ENCODE measurements around the gene PHF23. TPM values are rescaled to one million over a fixed set of nuclear protein-coding genes. Genes with fewer than 3 reads are reported as not detected.

Gene PHF23
- total RNA-seq: 10 to 100 TPM; 65.7 to 80.9 TPM

DNA sequence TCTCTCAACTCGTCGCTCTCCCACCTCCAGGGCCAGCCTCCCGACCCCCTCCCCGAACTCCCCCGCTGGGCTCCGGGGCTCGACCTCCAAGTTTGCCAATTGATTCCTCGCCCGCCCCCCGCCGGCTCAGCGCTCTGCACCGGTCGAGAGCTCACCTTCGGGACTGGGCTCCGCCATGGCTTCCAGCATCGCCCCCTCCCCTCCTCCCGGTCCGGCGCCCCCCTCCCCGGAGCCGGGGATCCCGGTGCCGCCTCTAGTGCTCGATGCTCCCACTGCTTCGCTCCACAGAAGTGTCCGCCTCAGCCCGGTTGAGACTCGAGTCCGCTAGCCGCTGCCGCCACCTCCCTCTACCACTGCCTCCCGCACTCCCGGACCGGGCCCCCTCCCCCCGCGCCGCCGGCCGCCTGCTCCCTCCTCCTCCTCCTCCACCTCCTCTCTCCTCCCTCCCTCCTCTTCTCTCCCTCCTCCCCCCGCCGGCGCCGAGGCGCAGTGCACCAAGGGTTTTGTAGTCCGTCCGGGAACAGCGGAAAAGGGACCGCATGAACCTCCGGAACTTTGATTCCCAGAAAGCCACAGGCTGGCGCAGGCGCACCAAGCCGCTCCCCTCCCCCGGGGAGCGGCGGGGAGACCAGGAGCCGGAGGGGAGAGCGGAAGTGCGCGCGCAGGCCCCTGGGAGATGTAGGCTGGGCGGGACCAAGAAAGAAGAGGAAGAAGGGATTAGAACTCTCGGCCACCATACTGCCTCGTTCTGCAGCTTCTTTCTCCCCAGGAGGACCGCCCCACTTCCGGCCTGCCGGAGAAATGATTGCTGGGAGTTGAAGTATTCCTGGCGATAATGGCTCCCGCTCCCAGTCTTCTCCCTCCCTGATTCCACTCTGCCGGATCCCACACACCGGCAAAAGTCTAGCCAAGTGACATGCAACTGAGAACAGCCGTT, at the start of gene PHF23:
PHF23 (minus strand) TSS at position 367 of the 937 bp plus-strand sequence; CDS start at position 189, 178 bp downstream.

DNA sequence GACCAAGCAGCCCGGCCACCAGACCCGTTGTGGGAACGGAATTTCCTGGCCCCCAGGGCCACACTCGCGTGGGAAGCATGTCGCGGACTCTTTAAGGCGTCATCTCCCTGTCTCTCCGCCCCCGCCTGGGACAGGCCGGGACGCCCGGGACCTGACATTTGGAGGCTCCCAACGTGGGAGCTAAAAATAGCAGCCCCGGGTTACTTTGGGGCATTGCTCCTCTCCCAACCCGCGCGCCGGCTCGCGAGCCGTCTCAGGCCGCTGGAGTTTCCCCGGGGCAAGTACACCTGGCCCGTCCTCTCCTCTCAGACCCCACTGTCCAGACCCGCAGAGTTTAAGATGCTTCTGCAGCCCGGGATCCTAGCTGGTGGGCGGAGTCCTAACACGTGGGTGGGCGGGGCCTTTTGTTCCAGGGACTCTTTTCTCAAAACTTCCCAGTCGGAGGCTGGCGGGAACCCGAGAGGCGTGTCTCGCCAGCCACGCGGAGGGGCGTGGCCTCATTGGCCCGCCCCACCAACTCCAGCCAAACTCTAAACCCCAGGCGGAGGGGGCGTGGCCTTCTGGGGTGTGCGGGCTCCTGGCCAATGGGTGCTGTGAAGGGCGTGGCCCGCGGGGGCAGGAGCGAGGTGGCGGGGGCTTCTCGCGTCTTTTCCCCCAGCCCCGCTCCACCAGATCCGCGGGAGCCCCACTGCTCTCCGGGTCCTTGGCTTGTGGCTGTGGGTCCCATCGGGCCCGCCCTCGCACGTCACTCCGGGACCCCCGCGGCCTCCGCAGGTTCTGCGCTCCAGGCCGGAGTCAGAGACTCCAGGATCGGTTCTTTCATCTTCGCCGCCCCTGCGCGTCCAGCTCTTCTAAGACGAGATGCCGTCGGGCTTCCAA, 42.1 kb upstream of the PHF23 start, which contains the start of gene SLC2A4:
SLC2A4 (plus strand) TSS at position 645 of the 879 bp plus-strand sequence; CDS start at position 862, 217 bp downstream.

DNA sequence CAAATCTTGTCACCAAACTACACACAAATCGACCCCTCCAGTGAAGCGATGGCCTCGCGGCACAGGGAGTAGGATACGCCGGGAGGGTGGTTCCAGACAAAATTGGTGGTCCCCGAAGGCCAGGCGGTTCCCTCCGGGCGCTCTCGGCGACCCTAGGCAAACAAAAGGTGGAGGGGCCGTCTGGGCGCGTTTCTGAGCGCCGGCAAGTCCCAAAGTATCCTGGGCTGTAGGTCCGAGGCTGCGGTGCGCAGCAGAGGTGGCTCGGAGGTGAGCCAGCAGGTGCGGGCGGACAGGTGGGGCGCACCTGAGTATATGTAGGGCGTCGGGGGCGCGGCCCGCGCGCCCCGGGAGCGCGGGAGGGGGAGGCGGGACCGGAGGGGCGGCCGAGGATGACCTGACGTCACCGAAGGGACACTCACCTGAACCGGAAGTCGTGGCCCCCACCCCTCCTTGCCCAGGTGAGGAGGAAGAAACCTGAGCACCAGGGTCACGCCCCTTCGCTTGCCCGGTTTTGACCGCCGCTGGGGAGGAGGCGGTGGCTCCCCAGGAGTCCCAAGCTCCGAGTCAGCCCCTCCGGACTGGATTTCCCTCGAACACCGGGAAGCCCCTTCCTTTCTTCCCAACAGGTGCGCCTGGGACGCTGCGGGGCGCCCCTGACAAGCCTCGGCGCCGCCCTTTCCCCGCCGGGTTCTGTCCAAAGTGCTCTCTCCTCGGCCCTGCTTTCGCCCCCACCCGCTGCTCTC, 23.1 kb upstream of the PHF23 start, which contains the start of gene CLDN7:
CLDN7 (minus strand) TSS at position 287 of the 743 bp plus-strand sequence. CDS start 435 bp downstream, outside the sequence.

DNA sequence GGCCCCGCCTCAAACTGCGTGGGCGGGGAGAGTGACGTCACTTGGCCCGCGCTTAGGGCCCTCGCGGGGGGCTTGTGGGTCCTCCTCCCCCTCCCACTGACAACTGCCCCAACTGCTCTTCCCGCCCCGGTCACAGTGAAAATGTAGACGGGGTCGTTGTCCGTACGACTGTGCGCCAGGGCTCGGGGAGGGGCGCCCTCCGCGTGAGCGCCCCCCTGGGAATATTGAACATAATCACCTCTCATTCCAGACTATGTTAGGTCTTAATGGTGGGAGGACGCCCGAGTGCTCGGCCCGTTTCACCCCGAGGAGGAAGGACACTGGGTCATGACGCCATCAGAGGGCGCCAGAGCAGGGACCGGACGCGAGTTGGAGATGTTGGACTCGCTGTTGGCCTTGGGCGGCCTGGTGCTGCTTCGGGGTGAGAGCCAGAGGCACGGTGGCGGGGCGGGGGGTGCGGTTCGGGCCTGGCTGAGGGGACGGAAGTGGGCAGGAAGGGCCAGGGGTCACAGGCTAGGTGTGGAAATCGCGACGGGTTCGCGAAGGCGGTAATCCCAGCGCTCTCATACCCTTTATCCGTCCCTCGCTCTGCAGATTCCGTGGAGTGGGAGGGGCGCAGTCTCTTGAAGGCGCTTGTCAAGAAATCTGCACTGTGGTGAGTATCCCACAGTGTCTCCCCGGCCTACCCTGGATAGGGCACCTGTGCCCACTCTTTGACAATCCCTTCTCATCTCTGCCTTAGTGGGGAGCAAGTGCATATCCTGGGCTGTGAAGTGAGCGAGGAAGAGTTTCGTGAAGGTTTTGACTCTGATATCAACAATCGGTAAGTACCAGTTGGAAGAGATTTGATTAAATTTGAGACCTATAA, 13.2 kb upstream of the PHF23 start, which contains the start of gene ELP5:
ELP5 (plus strand) TSS at position 40 of the 868 bp plus-strand sequence; CDS start at position 376, 336 bp downstream.

DNA sequence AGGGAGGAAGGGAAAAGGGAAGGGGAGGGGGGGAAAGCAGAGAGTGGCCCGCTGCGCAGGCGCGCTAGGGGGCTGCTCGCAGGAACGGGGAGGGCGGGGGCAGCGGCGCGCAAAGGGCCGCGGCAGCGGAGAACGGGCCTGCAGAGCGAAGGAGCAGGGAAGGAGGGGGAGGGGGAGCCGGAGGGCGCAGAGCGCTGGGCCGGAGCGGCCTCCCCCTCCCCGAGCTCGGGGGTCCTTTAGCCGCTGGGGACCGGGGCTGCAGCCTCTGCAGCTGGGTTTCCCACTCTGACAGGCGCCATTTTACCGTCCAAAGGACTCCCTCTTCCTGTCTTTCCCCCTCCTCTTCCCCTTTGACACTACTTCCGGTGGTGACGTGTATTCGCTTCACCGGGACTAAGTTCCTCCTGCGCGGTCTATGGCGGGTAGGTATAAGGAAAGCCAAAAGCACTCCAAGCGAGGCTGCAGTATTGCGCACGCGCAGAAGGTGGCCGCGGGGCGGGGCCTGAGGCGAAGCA, 12.5 kb upstream of the PHF23 start, which contains the start of gene CTDNEP1:
CTDNEP1 (minus strand) TSS at position 74 of the 515 bp plus-strand sequence. CDS start 438 bp downstream, outside the sequence.

DNA sequence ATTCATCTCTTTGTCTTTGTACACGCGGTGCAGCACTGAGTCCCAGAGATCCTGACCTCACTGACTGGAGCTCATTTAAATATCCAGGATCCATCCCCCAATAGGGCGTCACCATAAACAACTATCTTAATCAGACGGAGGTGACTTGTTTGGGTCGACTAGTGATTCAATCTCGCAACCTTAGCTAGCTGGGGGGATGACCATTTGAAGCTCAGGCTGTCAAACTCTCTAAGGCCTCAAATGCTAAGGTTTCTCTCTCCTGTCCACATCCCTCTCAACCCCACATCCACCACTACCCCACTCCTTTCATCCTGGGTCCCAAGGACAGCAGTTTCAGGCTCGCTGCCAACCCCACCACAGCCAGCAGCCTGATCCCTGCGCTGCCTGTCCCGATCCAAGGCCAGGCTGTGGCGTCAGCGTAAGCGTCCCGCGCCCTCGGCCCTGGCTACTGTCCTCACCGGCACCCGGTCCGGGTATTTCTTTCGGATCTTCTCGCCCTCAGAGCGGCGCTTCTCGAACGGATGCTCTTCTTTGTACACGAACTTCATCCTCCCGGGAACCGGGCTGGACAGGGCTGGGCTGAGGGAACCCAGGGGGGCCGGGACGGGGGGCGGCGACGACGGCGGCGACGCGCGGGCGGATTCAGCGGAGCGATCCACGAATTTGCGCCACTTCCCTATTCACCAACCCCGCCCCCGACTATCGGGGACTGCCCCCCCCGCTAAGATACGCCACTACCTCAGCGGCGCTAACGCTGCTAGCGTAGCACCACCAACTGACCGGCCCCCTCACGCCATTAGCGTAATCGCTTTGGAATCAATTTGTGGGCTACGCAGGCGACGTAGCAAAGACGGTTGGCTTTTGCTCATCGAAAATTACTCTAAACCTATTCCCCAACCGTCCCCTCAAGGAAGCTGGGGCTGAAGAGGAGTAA, 2.8 kb upstream of the PHF23 start, which contains the start of gene GABARAP:
GABARAP (minus strand) TSS at position 667 of the 934 bp plus-strand sequence; CDS start at position 548, 119 bp downstream.

DNA sequence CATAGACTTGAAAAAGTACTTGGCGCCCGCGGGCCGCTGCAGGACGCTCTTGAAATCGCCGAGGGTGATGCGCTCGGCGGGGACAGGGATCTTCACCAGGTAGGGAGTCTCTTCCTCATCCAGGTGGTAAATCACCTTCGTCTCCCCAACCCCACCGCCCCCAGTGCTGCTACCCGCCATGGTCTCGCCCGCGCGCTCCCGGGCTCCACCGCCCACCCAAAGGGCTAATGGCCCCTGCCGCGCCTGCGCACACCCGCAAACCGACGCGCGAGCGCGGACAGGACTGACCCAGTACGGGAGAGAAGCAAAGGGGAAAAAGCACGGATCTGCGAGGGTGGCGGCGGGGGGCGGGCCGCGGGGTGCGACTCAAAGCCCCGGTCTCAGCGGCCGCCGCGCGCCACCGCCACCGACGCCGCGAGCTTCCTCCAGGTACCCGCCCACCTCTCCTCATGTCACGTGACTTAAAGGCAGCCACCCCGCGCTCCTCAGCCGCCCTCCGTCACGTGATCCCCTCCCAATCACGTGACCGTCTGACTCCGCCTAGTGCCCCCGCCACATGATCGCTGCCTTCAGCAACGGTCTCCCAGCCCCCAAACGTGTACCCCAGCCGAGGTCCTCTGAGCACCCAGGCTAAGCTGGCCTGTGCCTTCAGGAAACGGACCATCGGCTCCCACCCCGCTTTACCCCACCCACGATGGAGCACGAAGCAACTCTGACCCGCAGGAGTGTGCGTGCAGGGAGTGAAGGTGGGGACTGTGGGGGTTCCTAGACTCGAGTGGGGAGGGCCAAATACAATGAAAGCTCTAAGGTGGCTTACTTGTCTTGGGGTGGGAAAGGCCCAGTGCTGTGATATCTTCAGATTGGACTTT, 4.9 kb downstream of the PHF23 start, which contains the start of gene DVL2:
DVL2 (minus strand) TSS at position 435 of the 869 bp plus-strand sequence; CDS start at position 180, 255 bp downstream.

DNA sequence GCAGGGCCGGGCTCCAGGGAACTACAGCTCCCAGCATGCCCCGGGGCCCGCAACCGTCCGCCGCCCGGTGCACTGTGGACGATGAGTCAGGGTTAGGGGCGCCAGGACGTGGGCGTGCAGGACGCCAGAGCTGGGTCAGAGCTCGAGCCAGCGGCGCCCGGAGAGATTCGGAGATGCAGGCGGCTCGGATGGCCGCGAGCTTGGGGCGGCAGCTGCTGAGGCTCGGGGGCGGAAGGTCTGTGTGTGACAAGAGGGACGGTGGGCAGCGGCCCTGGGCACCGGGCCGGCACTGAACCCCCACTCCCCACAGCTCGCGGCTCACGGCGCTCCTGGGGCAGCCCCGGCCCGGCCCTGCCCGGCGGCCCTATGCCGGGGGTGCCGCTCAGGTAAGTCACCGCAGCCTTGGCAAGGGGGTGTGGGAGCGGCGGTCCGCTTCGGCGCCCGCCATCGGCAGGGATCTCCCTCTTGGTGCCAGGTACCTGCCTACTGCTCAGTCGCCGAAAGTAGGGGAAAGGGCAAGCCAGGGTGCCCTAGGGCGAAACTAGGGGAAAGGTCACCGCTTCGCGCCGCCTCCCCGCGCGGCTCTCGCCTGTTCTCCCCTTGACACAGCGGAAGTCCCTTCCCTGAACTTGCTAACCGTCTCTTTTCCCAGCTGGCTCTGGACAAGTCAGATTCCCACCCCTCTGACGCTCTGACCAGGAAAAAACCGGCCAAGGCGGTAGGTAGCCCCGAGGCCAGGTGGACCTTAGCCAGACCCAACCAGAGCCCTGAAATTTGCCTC, 19.3 kb downstream of the PHF23 start, which contains the start of the genes ACADVL and DLG4:
ACADVL (plus strand) TSS at position 127 of the 781 bp plus-strand sequence; CDS start at position 174, 47 bp downstream.
DLG4 (minus strand) TSS at position 25 of the 781 bp plus-strand sequence.

Small RNA genes within 50 kb of the gene (small RNA-seq; reads per million reads assigned to genes)
- gene AC120057.4 (0 reads per million in 2 donors), gene MIR324 (716 to 1,035 reads per million in 2 donors), gene RF00019 (0 reads per million in 2 donors)

Other genes starting within 250 kb of the PHF23 start
- gene ALOX12, start 243.4 kb downstream of the PHF23 start, total RNA-seq: not detected
- gene RNASEK, start 226.8 kb downstream of the PHF23 start, total RNA-seq: 10 to 100 TPM; 87.2 to 90.5 TPM
- not detected for gene BCL6B, start 216.4 kb downstream of the PHF23 start, total RNA-seq
- gene SLC16A13, start 203.4 kb downstream of the PHF23 start, total RNA-seq: 1 to 10 TPM in 1 of 2 donors, under 1 TPM in 1; 1.00 to 1.4 TPM
- under 1 TPM in 1 of 2 donors, not detected in 1; under 0.01 TPM for gene SLC16A11, start 195.4 kb downstream of the PHF23 start, total RNA-seq
- not detected for gene CLEC10A, start 159.2 kb downstream of the PHF23 start, total RNA-seq
- not detected for gene ASGR2, start 124.6 kb downstream of the PHF23 start, total RNA-seq
- gene ASGR1, start 60.1 kb downstream of the PHF23 start, total RNA-seq: under 1 TPM; 0.33 to 0.34 TPM
- 1 to 10 TPM; 6.2 to 9.7 TPM for gene DLG4, start 19.6 kb downstream of the PHF23 start, total RNA-seq
- gene ACADVL, start 19.5 kb downstream of the PHF23 start, total RNA-seq: 100 to 1,000 TPM in 1 of 2 donors, 10 to 100 TPM in 1; 86.6 to 149 TPM
- 100 to 1,000 TPM in 1 of 2 donors, 10 to 100 TPM in 1; 98.6 to 107 TPM for gene DVL2, start 4.9 kb downstream of the PHF23 start, total RNA-seq
- 100 to 1,000 TPM; 165 to 225 TPM for gene GABARAP, start 3.0 kb upstream of the PHF23 start, total RNA-seq
- gene CTDNEP1, start 12.3 kb upstream of the PHF23 start, total RNA-seq: 10 to 100 TPM; 18.6 to 30.3 TPM
- gene ELP5, start 12.8 kb upstream of the PHF23 start, total RNA-seq: 10 to 100 TPM; 33.7 to 47.3 TPM
- under 1 TPM; 0.69 to 1.00 TPM for gene CLDN7, start 23.0 kb upstream of the PHF23 start, total RNA-seq
- gene SLC2A4, start 42.3 kb upstream of the PHF23 start, total RNA-seq: under 1 TPM; under 0.01 to 0.34 TPM
- under 1 TPM in 1 of 2 donors, not detected in 1; 0.67 TPM for gene YBX2, start 55.2 kb upstream of the PHF23 start, total RNA-seq
- gene EIF5A, start 68.2 kb upstream of the PHF23 start, total RNA-seq: 100 to 1,000 TPM; 830 to 988 TPM
- 10 to 100 TPM; 74.7 to 87.2 TPM for gene GPS2, start 75.9 kb upstream of the PHF23 start, total RNA-seq
- 10 to 100 TPM; 14.8 to 16.7 TPM for gene NEURL4, start 89.9 kb upstream of the PHF23 start, total RNA-seq
- under 1 TPM in 1 of 2 donors, not detected in 1; 0.67 TPM for gene ACAP1, start 97.1 kb upstream of the PHF23 start, total RNA-seq
- 1 to 10 TPM; 1.3 to 3.4 TPM for gene KCTD11, start 112.7 kb upstream of the PHF23 start, total RNA-seq
- gene TMEM95, start 115.7 kb upstream of the PHF23 start, total RNA-seq: not detected
- gene TNK1, start 141.6 kb upstream of the PHF23 start, total RNA-seq: under 1 TPM; 0.69 to 1.00 TPM
- gene PLSCR3, start 155.1 kb upstream of the PHF23 start, total RNA-seq: 10 to 100 TPM in 1 of 2 donors, 1 to 10 TPM in 1; 9.6 to 12.0 TPM
- 100 to 1,000 TPM in 1 of 2 donors, 10 to 100 TPM in 1; 73.0 to 107 TPM for gene TMEM256, start 164.6 kb upstream of the PHF23 start, total RNA-seq
- 1 to 10 TPM; 4.0 to 4.1 TPM for gene NLGN2, start 168.4 kb upstream of the PHF23 start, total RNA-seq
- gene SPEM1, start 180.9 kb upstream of the PHF23 start, total RNA-seq: not detected
- gene SPEM2, start 186.2 kb upstream of the PHF23 start, total RNA-seq: not detected
- not detected for gene SPEM3, start 189.4 kb upstream of the PHF23 start, total RNA-seq
- 1 to 10 TPM; 7.3 to 7.9 TPM for gene TMEM102, start 196.0 kb upstream of the PHF23 start, total RNA-seq
- gene FGF11, start 200.1 kb upstream of the PHF23 start, total RNA-seq: under 1 TPM; under 0.01 to 0.33 TPM
- 1 to 10 TPM; 5.5 to 5.7 TPM for gene CHRNB1, start 205.6 kb upstream of the PHF23 start, total RNA-seq
- gene ZBTB4, start 240.2 kb upstream of the PHF23 start, total RNA-seq: 10 to 100 TPM; 16.3 to 23.1 TPM
- gene SLC35G6, start 242.0 kb upstream of the PHF23 start, total RNA-seq: not detected
- gene POLR2A, start 244.9 kb upstream of the PHF23 start, total RNA-seq: 10 to 100 TPM; 95.3 to 96.9 TPM